GM12878 (cell line): ENCODE measurements around the gene KIFAP3. TPM values are rescaled to one million over a fixed set of nuclear protein-coding genes. Genes with fewer than 3 reads are reported as not detected.

ENCODE experiments used
- ATAC-seq: fragments of 200-7000 bp; cut with Tn5 transposase; 3 replicates; pipeline ENCODE4 v1.9.1; 2020; ENCODE audit warnings: mild to moderate bottlenecking, moderate library complexity
- BruUV-seq: library from RNA; stranded (reverse); fragments of 400-500 nt; replicated peaks from 2 replicates; lab custom pipeline; 2021; lab: Mats Ljungman, UMichigan
- CTCF ChIA-PET: fragments of 300-600 bp; sonication (Branson Sonifier 250); formaldehyde crosslinking; extraction: SDS; loops from one replicate; lab custom pipeline; 2021; ENCODE audit warnings: inconsistent platforms; lab: Yijun Ruan, JAX
- POLR2A ChIA-PET: fragments of 350-600 bp; formaldehyde crosslinking; extraction: SDS; loops from one replicate; lab custom pipeline; 2021; ENCODE audit warnings: inconsistent platforms; lab: Charles Lee
- RAD21 ChIA-PET: fragments of 300-600 bp; sonication (Branson Sonifier 250); formaldehyde crosslinking; loops from one replicate; lab custom pipeline; 2023; ENCODE audit warnings: antibody characterized with exemption; ENCODE audit not compliant: unreplicated experiment; lab: Charles Lee
- SMC1A ChIA-PET: fragments of 300-600 bp; sonication (Branson Sonifier 250); formaldehyde crosslinking; loops from one replicate; lab custom pipeline; 2023; ENCODE audit not compliant: unreplicated experiment, uncharacterized antibody; lab: Charles Lee
- DNase-seq: peaks from one replicate; pipeline ENCODE4 v3.0.0-alpha.2; 2011; ENCODE audit warnings: low read depth, low spot score
- FAIRE-seq: peaks from 3 replicates; lab custom pipeline; 2011; peaks lifted over from hg19 to GRCh38; lab: Jason Lieb, UNC
- H2AFZ ChIP-seq: 2 replicates; pipeline ENCODE4 v1.6.0; 2011; ENCODE audit warnings: low read depth, low read length, control low read depth; ENCODE audit not compliant: control insufficient read depth
- H3K27ac ChIP-seq: 2 replicates; pipeline ENCODE4 v1.5.1; 2011; ENCODE audit warnings: control low read depth; ENCODE audit not compliant: control insufficient read depth, insufficient read depth
- H3K27me3 ChIP-seq, 2 experiments: replicated peaks in 1 of 2; 2 replicates each; pipeline versions ENCODE4 v1.6.0 to v1.6.1; 2011; ENCODE audit warnings: low read length in 1 of 2; ENCODE audit not compliant: control insufficient read depth in 2 of 2, insufficient read depth in 2 of 2
- H3K36me3 ChIP-seq, 2 experiments: 2 replicates each; pipeline ENCODE4 v1.5.1; 2011; ENCODE audit warnings: low read length in 1 of 2; ENCODE audit not compliant: control insufficient read depth in 2 of 2, insufficient read depth in 2 of 2
- H3K4me1 ChIP-seq: 2 replicates; pipeline ENCODE4 v1.6.1; 2011; ENCODE audit warnings: mild to moderate bottlenecking, low read length, moderate library complexity, mixed read lengths; ENCODE audit not compliant: control insufficient read depth, insufficient read depth
- H3K4me2 ChIP-seq: 2 replicates; pipeline ENCODE4 v1.6.0; 2011; ENCODE audit warnings: control low read depth; ENCODE audit not compliant: control insufficient read depth, insufficient read depth
- H3K4me3 ChIP-seq: fragments of 200-600 bp; sonication (generic); 2 replicates; pipeline ENCODE4 v1.5.1; 2016
- H3K79me2 ChIP-seq: 2 replicates; pipeline ENCODE4 v1.6.0; 2011; ENCODE audit warnings: low read length; ENCODE audit not compliant: control insufficient read depth, insufficient read depth
- H3K9ac ChIP-seq: 2 replicates; pipeline ENCODE4 v1.8.0; 2011; ENCODE audit warnings: low read length, control low read depth, mixed read lengths; ENCODE audit not compliant: control insufficient read depth, insufficient read depth
- H3K9me3 ChIP-seq: replicated peaks from 3 replicates; pipeline ENCODE4 v1.5.1; 2011; ENCODE audit warnings: mild to moderate bottlenecking, low read length; ENCODE audit not compliant: control insufficient read depth, insufficient read depth
- H4K20me1 ChIP-seq: 2 replicates; pipeline ENCODE4 v1.6.0; 2011; ENCODE audit not compliant: control insufficient read depth, insufficient read depth
- CHD1 ChIP-seq: IDR thresholded peaks from 2 replicates; pipeline ENCODE4 v1.6.1; 2012; ENCODE audit warnings: low read depth, low read length, improper control_type of control experiment
- EZH2 ChIP-seq: IDR thresholded peaks from 2 replicates; pipeline ENCODE4 v1.6.1; 2012; ENCODE audit warnings: low read depth, mild to moderate bottlenecking, control low read depth, inconsistent platforms, low read length, borderline replicate concordance; ENCODE audit not compliant: control insufficient read depth
- FOS ChIP-seq: IDR thresholded peaks from 3 replicates; pipeline ENCODE4 v1.6.1; 2011; ENCODE audit warnings: borderline replicate concordance; ENCODE audit not compliant: insufficient read length; ENCODE audit errors: extremely low read depth
- MTA2 ChIP-seq: fragments of 450-650 bp; IDR thresholded peaks from 2 replicates; pipeline ENCODE4 v1.6.1; 2016; ENCODE audit warnings: low read depth, mild to moderate bottlenecking, moderate library complexity
- RAD21 ChIP-seq: IDR thresholded peaks from 2 replicates; pipeline ENCODE4 v1.6.1; 2011; ENCODE audit warnings: mild to moderate bottlenecking, low read depth, low read length, moderate library complexity; ENCODE audit not compliant: insufficient read depth
- RBBP5 ChIP-seq: fragments of 200-600 bp; sonication (generic); conservative IDR thresholded peaks from 2 replicates; pipeline ENCODE4 v1.6.1; 2016
- RFX5 ChIP-seq: IDR thresholded peaks from 2 replicates; pipeline ENCODE4 v1.6.1; 2011; ENCODE audit warnings: low read depth, low read length, improper control_type of control experiment
- SIX5 ChIP-seq: IDR thresholded peaks from 2 replicates; pipeline ENCODE4 v1.6.1; 2011; ENCODE audit warnings: mild to moderate bottlenecking, low read depth, low read length, moderate library complexity; ENCODE audit not compliant: severe bottlenecking
- STAT3 ChIP-seq: IDR thresholded peaks from 2 replicates; pipeline ENCODE4 v1.6.1; 2011; ENCODE audit warnings: low read depth, low read length, improper control_type of control experiment
- ZNF207 ChIP-seq: fragments of 450-650 bp; IDR thresholded peaks from 2 replicates; pipeline ENCODE4 v1.6.1; 2014; ENCODE audit warnings: antibody characterized with exemption, mild to moderate bottlenecking, borderline replicate concordance
- ZSCAN29 ChIP-seq: fragments of 450-650 bp; IDR thresholded peaks from 2 replicates; pipeline ENCODE4 v1.6.1; 2017; ENCODE audit warnings: mild to moderate bottlenecking, moderate library complexity
- whole genome bisulfite sequencing: methylation state at CpG from one replicate; pipeline ENCODE4 v1.1.6; 2016; ENCODE audit warnings: low lambda C conversion rate; ENCODE audit not compliant: insufficient replicate concordance, insufficient coverage; ENCODE audit errors: missing lambda C conversion rate; 5-methylcytosine and 5-hydroxymethylcytosine counted together
- in situ Hi-C: fragments of 300-500 bp; cut with MboI; formaldehyde crosslinking; loops from 9 replicates; pipeline ENCODE4 v1.14.3; 2018; ENCODE audit warnings: mixed read lengths
- intact Hi-C: fragments of 100-400 bp; cut with micrococcal nuclease; formaldehyde crosslinking; loops from one replicate; pipeline ENCODE4 v1.14.2; 2022; ENCODE audit not compliant: unreplicated experiment
- polyA plus RNA-seq, 11 experiments: library from polyadenylated mRNA; depleted of rRNA in 4 of 11; unstranded in 6 of 11; stranded (reverse) in 5 of 11; fragments of >200 nt; fragmentation: Nextera tagmentation in 4 of 11; fragmentation: Illumina TruSeq in 1 of 11; extraction: Ambion mirVana in 4 of 11; extraction: Trizol in 1 of 11; gene quantifications; 1 replicate in 1 of 11; 2 replicates in 10 of 11; pipeline versions ENCODE4 v1.2.1 to v1.2.3, GENCODE V29; 2011 to 2016; ENCODE audit warnings: inconsistent platforms in 2 of 11, missing spikeins in 2 of 11, low read depth in 1 of 11
- total RNA-seq, 4 experiments: library from RNA; depleted of rRNA in 3 of 4; stranded (reverse); fragments of >200 nt in 3 of 4; fragmentation: Illumina TruSeq in 1 of 4; extraction: Trizol in 1 of 4; gene quantifications; 2 replicates each; pipeline versions ENCODE4 v1.2.1 to v1.2.3, GENCODE V29; 2013 to 2021
- TF ChIP-seq, protein P1 (sequence below): fragments of 450-650 bp; IDR thresholded peaks from 2 replicates; pipeline ENCODE4 v1.6.1; 2017; ENCODE audit warnings: antibody characterized with exemption, mild to moderate bottlenecking, moderate library complexity

The KIFAP3 gene
- total and polyA plus RNA-seq, 10 of the 15 experiments (the other 5 are each of a cell fraction or from before 2014, with no cell fraction given) = 13.7 to 100 (median 18.9) TPM

DNA sequence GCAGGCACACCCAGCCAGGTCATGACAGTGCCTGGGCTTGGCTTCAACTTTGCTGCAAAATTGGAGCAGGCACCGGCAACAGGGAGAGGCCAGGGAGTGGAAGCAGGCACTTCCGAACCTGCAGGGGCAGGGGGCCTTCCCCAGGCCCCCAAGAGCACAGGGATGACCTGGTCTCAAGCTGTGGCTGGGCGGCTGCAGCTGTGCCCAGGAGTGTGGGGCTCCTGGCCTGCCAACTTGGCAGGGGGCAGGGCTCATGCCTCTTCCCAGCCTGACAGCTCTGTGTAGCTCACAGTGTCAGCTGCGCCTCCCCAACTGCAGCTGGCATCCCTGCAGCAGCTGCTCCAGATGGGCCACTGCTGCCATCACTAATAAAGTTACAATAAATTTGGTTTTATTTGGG, 129.3 kb downstream of the KIFAP3 start (continued):
- TF ChIP-seq, protein P1, sequence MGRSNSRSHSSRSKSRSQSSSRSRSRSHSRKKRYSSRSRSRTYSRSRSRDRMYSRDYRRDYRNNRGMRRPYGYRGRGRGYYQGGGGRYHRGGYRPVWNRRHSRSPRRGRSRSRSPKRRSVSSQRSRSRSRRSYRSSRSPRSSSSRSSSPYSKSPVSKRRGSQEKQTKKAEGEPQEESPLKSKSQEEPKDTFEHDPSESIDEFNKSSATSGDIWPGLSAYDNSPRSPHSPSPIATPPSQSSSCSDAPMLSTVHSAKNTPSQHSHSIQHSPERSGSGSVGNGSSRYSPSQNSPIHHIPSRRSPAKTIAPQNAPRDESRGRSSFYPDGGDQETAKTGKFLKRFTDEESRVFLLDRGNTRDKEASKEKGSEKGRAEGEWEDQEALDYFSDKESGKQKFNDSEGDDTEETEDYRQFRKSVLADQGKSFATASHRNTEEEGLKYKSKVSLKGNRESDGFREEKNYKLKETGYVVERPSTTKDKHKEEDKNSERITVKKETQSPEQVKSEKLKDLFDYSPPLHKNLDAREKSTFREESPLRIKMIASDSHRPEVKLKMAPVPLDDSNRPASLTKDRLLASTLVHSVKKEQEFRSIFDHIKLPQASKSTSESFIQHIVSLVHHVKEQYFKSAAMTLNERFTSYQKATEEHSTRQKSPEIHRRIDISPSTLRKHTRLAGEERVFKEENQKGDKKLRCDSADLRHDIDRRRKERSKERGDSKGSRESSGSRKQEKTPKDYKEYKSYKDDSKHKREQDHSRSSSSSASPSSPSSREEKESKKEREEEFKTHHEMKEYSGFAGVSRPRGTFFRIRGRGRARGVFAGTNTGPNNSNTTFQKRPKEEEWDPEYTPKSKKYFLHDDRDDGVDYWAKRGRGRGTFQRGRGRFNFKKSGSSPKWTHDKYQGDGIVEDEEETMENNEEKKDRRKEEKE = no peak
- no peak for TF ChIP-seq MTA2

- Histone ChIP-seq H4K20me1 (no peaks in the 10 kb centered on the region), H2AFZ (no peak overlapping the region), H3K4me1 (no peaks in the 10 kb centered on the region), H3K79me2 (no peaks in the 10 kb centered on the region), H3K9me3 (no peaks in the 10 kb centered on the region), H3K4me2 (no peak overlapping the region), H3K4me3 (no peak overlapping the region), H3K9ac (no peak overlapping the region), H3K27me3 (no peaks in the 10 kb centered on the region), H3K27ac (no peak overlapping the region), H3K36me3 (peaks cover 2 to 7% of the 10 kb centered on the region in 2 experiments; a peak in 2 of 4 replicates)
- no peak for FAIRE-seq
- WGBS = 67% methylated on average over 3 of the region's 3 CpGs
- TF ChIP-seq FOS = no peak
- no peak for TF ChIP-seq EZH2
- no peak for TF ChIP-seq SIX5
- TF ChIP-seq RBBP5 = no peak
- no peak for TF ChIP-seq STAT3
- no peak for TF ChIP-seq CHD1
- TF ChIP-seq RFX5 = no peak
- TF ChIP-seq ZSCAN29 = no peak
- TF ChIP-seq ZNF207 = no peak
- no peak for TF ChIP-seq RAD21
- POLR2A ChIA-PET = no interaction called here
- BruUV-seq = no TSS peak
- no peak for DNase-seq
- peak; percentile 42; the same call in 2 of the 3 replicates for ATAC-seq
- in situ Hi-C loops = no loop called here
- RAD21 ChIA-PET = no interaction called here
- intact Hi-C loops = no loop called here
- SMC1A ChIA-PET = interaction anchor here (0.6 to 3.2 kb wide), 4 partner anchors 8 to 33 kb away, joined by 3 to 15 read pairs (median 3); no protein-coding TSS in a partner anchor
- CTCF ChIA-PET = interaction anchor here (0.9 to 1.4 kb wide), 2 partner anchors 8 to 18 kb away, joined by 3 read pairs; no protein-coding TSS in a partner anchor
Measured at GRCh38 chr1:169944621-169945020, 129.9 kb downstream of the KIFAP3 start.
